Upper lobe of left lung (tissue), 6 donors: ENCODE results near the gene RAX2. TPM values are rescaled to one million over a fixed set of nuclear protein-coding genes. Genes with fewer than 3 reads are reported as not detected.
"Not testable (repeated sequence)": the region's sequence is repeated elsewhere in the genome, so short reads cannot be mapped to it uniquely, and the experiment has no call there.

Experiments used
- ATAC-seq, 2 donors: fragments of 200-7000 bp; cut with Tn5 transposase; one replicate each; pipeline ENCODE4 v1.9.1; 2022; ENCODE audit warnings: mild to moderate bottlenecking in 2 of 2, moderate library complexity in 2 of 2; ENCODE audit not compliant: low FRiP score in 2 of 2
- DNase-seq, 2 donors: peaks; one replicate each; pipeline ENCODE4 v3.0.0-alpha.2; 2019 to 2020
- H3K27ac ChIP-seq, 4 donors: fragments of 200-600 bp; sonication (generic); one replicate each; pipeline ENCODE4 v1.5.1; 2016 to 2019
- H3K27me3 ChIP-seq, 4 donors: fragments of 200-600 bp; sonication (generic); one replicate each; pipeline ENCODE4 v1.5.1; 2017 to 2019
- H3K36me3 ChIP-seq, 4 donors: fragments of 200-600 bp; sonication (generic); one replicate each; pipeline ENCODE4 v1.5.1; 2016 to 2019
- H3K4me1 ChIP-seq, 4 donors: fragments of 200-600 bp; sonication (generic); one replicate each; pipeline ENCODE4 v1.5.1; 2018 to 2019
- H3K4me3 ChIP-seq, 4 donors: fragments of 200-600 bp; sonication (generic); one replicate each; pipeline ENCODE4 v1.5.1; 2017 to 2019; ENCODE audit warnings: mild to moderate bottlenecking in 2 of 4, moderate library complexity in 1 of 4
- H3K9me3 ChIP-seq, 4 donors: fragments of 200-600 bp; sonication (generic); one replicate each; pipeline ENCODE4 v1.5.1; 2018 to 2019
- CTCF ChIP-seq, 6 experiments: fragments of 450-650 bp in 4 of 6; fragments of 200-600 bp in 2 of 6; sonication (generic) in 2 of 6; IDR thresholded peaks; one replicate each; pipeline ENCODE4 v1.5.1; 2016 to 2019; ENCODE audit warnings: antibody characterized with exemption in 6 of 6
- EP300 ChIP-seq, 4 donors: sonication (generic); formaldehyde crosslinking; IDR thresholded peaks; one replicate each; pipeline ENCODE4 v1.5.1; 2017; ENCODE audit warnings: antibody characterized with exemption in 4 of 4, control low read depth in 2 of 4
- POLR2A ChIP-seq, 4 donors: fragments of 450-650 bp; IDR thresholded peaks; one replicate each; pipeline ENCODE4 v1.5.1; 2016 to 2017; ENCODE audit warnings: antibody characterized with exemption in 4 of 4, mild to moderate bottlenecking in 2 of 4
- POLR2AphosphoS5 ChIP-seq, 2 donors: sonication (generic); formaldehyde crosslinking; IDR thresholded peaks; one replicate each; pipeline ENCODE4 v1.5.1; 2017; ENCODE audit warnings: antibody characterized with exemption in 2 of 2
- WGBS, 2 donors: methylation state at CpG; one replicate each; pipeline ENCODE4 v1.1.5; 2017 to 2018; 5-methylcytosine and 5-hydroxymethylcytosine counted together
- total RNA-seq, 6 donors: library from RNA; depleted of rRNA in 4 of 6; stranded (reverse); fragments of >200 nt in 4 of 6; gene quantifications; one replicate each; pipeline versions ENCODE4 v1.1.0 to v1.2.1, GENCODE V29; 2016 to 2021
- donor health status: DM: no; HTN: no; CAD: no; lungs with moderate emphysema.
- donor health status: DM: no; HTN: yes; CAD: no; lungs with severe emphysema.

RAX2 gene
- total RNA-seq, 6 donors from 2014 or later, result not detected

GRCh38 chr19:3817761-3818160 is 45.7 kb upstream of the RAX2 start:
- no peak for ATAC-seq
- Histone ChIP-seq H3K9me3 (no peaks in the 10 kb centered on the region), H3K36me3 (no peaks in the 10 kb centered on the region), H3K27me3 (no peaks in the 10 kb centered on the region), H3K4me3 (no peak overlapping the region), H3K4me1 (peaks cover 20 to 41% (median 26%) of the 10 kb centered on the region in 4 donors), H3K27ac (peak overlapping the region in 2 of 4 donors; percentile 61 to 62)
- TF ChIP-seq POLR2A (IDR thresholded peaks at IDR 0.05) (no peak), POLR2AphosphoS5 (IDR thresholded peaks at IDR 0.05) (no peak)
- 82 to 85% methylated on average over 8 of the region's 8 CpGs for WGBS, 2 donors
- DNase-seq, result no peak

- peaks cover 24 to 41% (median 30%) of the 10 kb centered on the region in 4 donors for H3K4me1 ChIP-seq
Observed at GRCh38 chr19:3816566-3817218, 44.7 kb upstream of the RAX2 start.

GRCh38 chr19:3816148-3816547 is 44.1 kb upstream of the RAX2 start:
- H3K36me3 ChIP-seq, H3K27ac ChIP-seq, DNase-seq, H3K9me3 ChIP-seq, H3K4me3 ChIP-seq, ATAC-seq, H3K27me3 ChIP-seq: not testable (repeated sequence)
- 92 to 93% methylated on average over 8 to 9 of the region's 9 CpGs for WGBS, 2 donors
- H3K4me1 ChIP-seq, result peaks cover 30 to 41% (median 33%) of the 10 kb centered on the region in 4 donors

More at GRCh38 chr19:3816566-3817218, 44.7 kb upstream of the RAX2 start:
- Histone ChIP-seq H3K36me3 (no peaks in the 10 kb centered on the region), H3K4me3 (no peak overlapping the region), H3K27ac (no peak overlapping the region), H3K27me3 (no peaks in the 10 kb centered on the region), H3K9me3 (no peaks in the 10 kb centered on the region)
- no peak for TF ChIP-seq POLR2AphosphoS5 (IDR thresholded peaks at IDR 0.05)
- TF ChIP-seq EP300 (IDR thresholded peaks at IDR 0.05), result no peak
- no peak for TF ChIP-seq POLR2A (IDR thresholded peaks at IDR 0.05)
- TF ChIP-seq CTCF (IDR thresholded peaks at IDR 0.05), result no peak
- no peak for ATAC-seq
- WGBS, 2 donors, result 89 to 95% methylated on average over 42 to 45 of the region's 45 CpGs
- DNase-seq, result no peak

GRCh38 chr19:3814648-3815047 is 42.6 kb upstream of the RAX2 start:
- Histone ChIP-seq H3K9me3 (no peaks in the 10 kb centered on the region), H3K4me3 (no peak overlapping the region), H3K36me3 (no peaks in the 10 kb centered on the region), H3K27ac (peak overlapping the region in 2 of 4 donors; percentile 12 to 90), H3K4me1 (peaks cover 32 to 49% (median 35%) of the 10 kb centered on the region in 4 donors), H3K27me3 (no peaks in the 10 kb centered on the region)
- TF ChIP-seq POLR2AphosphoS5 (IDR thresholded peaks at IDR 0.05), result no peak
- TF ChIP-seq POLR2A (IDR thresholded peaks at IDR 0.05), result no peak
- TF ChIP-seq CTCF (IDR thresholded peaks at IDR 0.05), result no peak
- TF ChIP-seq EP300 (IDR thresholded peaks at IDR 0.05), result no peak
- ATAC-seq (no peak), DNase-seq (no peak)
- 86 to 92% methylated on average over 4 of the region's 4 CpGs for WGBS, 2 donors

- no peak for TF ChIP-seq POLR2A (IDR thresholded peaks at IDR 0.05)
- no peak for TF ChIP-seq CTCF (IDR thresholded peaks at IDR 0.05)
- no peak for TF ChIP-seq EP300 (IDR thresholded peaks at IDR 0.05)
- TF ChIP-seq POLR2AphosphoS5 (IDR thresholded peaks at IDR 0.05), result no peak
- whole genome bisulfite sequencing, 2 donors, result 66 to 75% methylated on average over 7 to 21 of the region's 22 CpGs
- no peak for DNase-seq
- Histone ChIP-seq H3K4me3 (no peak overlapping the region), H3K27me3 (no peaks in the 10 kb centered on the region), H3K4me1 (peaks cover 31 to 50% (median 33%) of the 10 kb centered on the region in 4 donors), H3K27ac (peak overlapping the region; percentile 78 to 92 (median 84)), H3K36me3 (no peaks in the 10 kb centered on the region), H3K9me3 (no peaks in the 10 kb centered on the region)
- no peak for ATAC-seq
Observed at GRCh38 chr19:3813473-3814392, 41.7 kb upstream of the RAX2 start.
